IMR-90 (cell line): Measurements from ENCODE around the gene AOPEP.

Experiments
- BHLHE40 ChIP-seq: fragments of 150-350 bp; IDR thresholded peaks from 2 replicates; pipeline ENCODE4 v1.6.1; 2016; ENCODE audit warnings: mild to moderate bottlenecking, low read depth, low read length
- CHD1 ChIP-seq: IDR thresholded peaks from 2 replicates; pipeline ENCODE4 v1.6.1; 2012; ENCODE audit warnings: low read depth, low read length, improper control_type of control experiment
- CTCF ChIP-seq: conservative IDR thresholded peaks from 2 replicates; pipeline ENCODE4 v1.5.1; 2012; ENCODE audit warnings: mild to moderate bottlenecking, low read depth, low read length, improper control_type of control experiment
- ELK1 ChIP-seq: fragments of 150-350 bp; IDR thresholded peaks from 2 replicates; pipeline ENCODE4 v1.6.1; 2016; ENCODE audit warnings: low read depth, mild to moderate bottlenecking, low read length, moderate library complexity, borderline replicate concordance
- FOS ChIP-seq: fragments of 150-350 bp; IDR thresholded peaks from 2 replicates; pipeline ENCODE4 v1.6.1; 2016; ENCODE audit warnings: low read depth, low read length
- MAFK ChIP-seq: IDR thresholded peaks from 2 replicates; pipeline ENCODE4 v1.6.1; 2012; ENCODE audit warnings: low read depth, low read length, improper control_type of control experiment
- MXI1 ChIP-seq: IDR thresholded peaks from 2 replicates; pipeline ENCODE4 v1.6.1; 2012; ENCODE audit warnings: low read depth, mild to moderate bottlenecking, low read length, moderate library complexity, borderline replicate concordance
- NFE2L2 ChIP-seq: fragments of 150-350 bp; IDR thresholded peaks from 2 replicates; pipeline ENCODE4 v1.6.1; 2016; ENCODE audit warnings: low read depth, mild to moderate bottlenecking, low read length
- POLR2A ChIP-seq: IDR thresholded peaks from 2 replicates; pipeline ENCODE4 v1.6.1; 2012; ENCODE audit warnings: mild to moderate bottlenecking, low read depth, low read length
- RAD21 ChIP-seq: IDR thresholded peaks from 2 replicates; pipeline ENCODE4 v1.6.1; 2012; ENCODE audit warnings: low read length, improper control_type of control experiment
- RCOR1 ChIP-seq: IDR thresholded peaks from 2 replicates; pipeline ENCODE4 v1.6.1; 2012; ENCODE audit warnings: mild to moderate bottlenecking, low read length, improper control_type of control experiment; ENCODE audit not compliant: insufficient replicate concordance
- RFX5 ChIP-seq: IDR thresholded peaks from 2 replicates; pipeline ENCODE4 v1.8.0; 2012; ENCODE audit warnings: low read depth, mild to moderate bottlenecking, low read length, moderate library complexity
- SMC3 ChIP-seq: fragments of 150-350 bp; IDR thresholded peaks from 2 replicates; pipeline ENCODE4 v1.6.1; 2016; ENCODE audit warnings: low read depth, mild to moderate bottlenecking, antibody characterized with exemption, low read length, moderate library complexity
- USF2 ChIP-seq: fragments of 150-350 bp; IDR thresholded peaks from 2 replicates; pipeline ENCODE4 v1.6.1; 2017; ENCODE audit warnings: mild to moderate bottlenecking, antibody characterized with exemption, low read length, low read depth

- TF ChIP-seq CTCF (peak; percentile 99), RAD21 (peak; percentile 87), POLR2A (no peak), MAFK (no peak), SMC3 (peak; percentile 93), BHLHE40 (no peak), RCOR1 (no peak), USF2 (no peak), MXI1 (no peak), FOS (no peak), RFX5 (no peak), NFE2L2 (no peak), ELK1 (no peak), CHD1 (no peak)
Observed at GRCh38 chr9:95127249-95128176, 401.0 kb downstream of the AOPEP start.
